BLaER1 treated with 17β-estradiol and CSF1 and Interleukin-3, amounts not matched to agents 10 nM and 100 nM (cell line): ENCODE data around the gene CACHD1.

ENCODE experiments used
- H3K27ac ChIP-seq, 11 experiments: shearing (Covaris generic); formaldehyde crosslinking; 2 replicates each; pipeline ENCODE4 v1.8.1; 2022
- H3K27me3 ChIP-seq, 11 experiments: shearing (Covaris generic); formaldehyde crosslinking; 2 replicates each; pipeline ENCODE4 v1.8.1; 2022
- H3K36me3 ChIP-seq, 11 experiments: shearing (Covaris generic); formaldehyde crosslinking; 2 replicates each; pipeline ENCODE4 v1.8.1; 2022
- H3K4me1 ChIP-seq, 10 experiments: shearing (Covaris generic); formaldehyde crosslinking; 2 replicates each; pipeline ENCODE4 v1.8.1; 2022
- H3K4me2 ChIP-seq, 11 experiments: shearing (Covaris generic); formaldehyde crosslinking; 2 replicates each; pipeline ENCODE4 v1.8.1; 2022
- H3K4me3 ChIP-seq, 10 experiments: shearing (Covaris generic); formaldehyde crosslinking; 2 replicates each; pipeline ENCODE4 v1.8.1; 2022
- H3K9ac ChIP-seq, 11 experiments: shearing (Covaris generic); formaldehyde crosslinking; 2 replicates each; pipeline ENCODE4 v1.8.1; 2022
- H3K9me3 ChIP-seq, 11 experiments: shearing (Covaris generic); formaldehyde crosslinking; replicated peaks in 1 of 11; 2 replicates each; pipeline ENCODE4 v1.8.1; 2022
- H4K20me1 ChIP-seq, 11 experiments: shearing (Covaris generic); formaldehyde crosslinking; 2 replicates each; pipeline ENCODE4 v1.8.1; 2022
- Cebpa-rat ChIP-seq, 11 experiments: shearing (Covaris generic); IDR thresholded peaks; 2 replicates each; pipeline ENCODE4 v1.8.1; 2022

The CACHD1 gene

GRCh38 chr1:64539289-64539688 lies 69.4 kb downstream of the CACHD1 start:
- Histone ChIP-seq H3K9ac (no peak overlapping the region), H3K4me1 (peaks cover 15 to 29% (median 24%) of the 10 kb centered on the region in 10 experiments), H3K36me3 (no peaks in the 10 kb centered on the region; a peak in 1 of 22 replicates), H3K9me3 (peaks cover 0 to 10% (median 0%) of the 10 kb centered on the region in 11 experiments; a peak in 5 of 22 replicates), H3K27ac (no peak overlapping the region), H3K4me3 (no peak overlapping the region), H4K20me1 (no peaks in the 10 kb centered on the region), H3K27me3 (no peaks in the 10 kb centered on the region), H3K4me2 (peak overlapping the region in 2 of 11 experiments; percentile 52 to 55; a peak in 2 of 22 replicates)
- no peak for TF ChIP-seq Cebpa-rat (IDR thresholded peaks at IDR 0.05)

- H3K4me1 ChIP-seq = peaks cover 15 to 35% (median 26%) of the 10 kb centered on the region in 10 experiments
- no peaks in the 10 kb centered on the region for H3K27me3 ChIP-seq
- H3K4me3 ChIP-seq = no peak overlapping the region
- H3K27ac ChIP-seq = peak overlapping the region in 7 of 11 experiments; percentile 56 to 78 (median 66); a peak in 13 of 22 replicates
- H3K9ac ChIP-seq = 0 out of 22 replicates have a peak overlapping the region, but pooled peaks of 1 of the 11 experiments have one; percentile 32
- no peak for TF ChIP-seq Cebpa-rat (IDR thresholded peaks at IDR 0.05)
- H3K9me3 ChIP-seq = peaks cover 0 to 10% (median 0%) of the 10 kb centered on the region in 11 experiments; a peak in 5 of 22 replicates
- no peaks in the 10 kb centered on the region; a peak in 1 of 22 replicates for H3K36me3 ChIP-seq
- H4K20me1 ChIP-seq = no peaks in the 10 kb centered on the region
- H3K4me2 ChIP-seq = peak overlapping the region; percentile 28 to 78 (median 67); a peak in 20 of 22 replicates
Observed at GRCh38 chr1:64539781-64540218, 69.9 kb downstream of the CACHD1 start.

- Histone ChIP-seq H3K4me3 (no peak overlapping the region), H4K20me1 (no peaks in the 10 kb centered on the region), H3K9me3 (peaks cover 0 to 10% (median 0%) of the 10 kb centered on the region in 11 experiments; a peak in 4 of 22 replicates), H3K9ac (peak overlapping the region in 8 of 11 experiments; percentile 1 to 52 (median 28); a peak in 10 of 22 replicates), H3K27me3 (no peaks in the 10 kb centered on the region), H3K36me3 (no peaks in the 10 kb centered on the region; a peak in 1 of 22 replicates), H3K4me2 (peak overlapping the region; percentile 28 to 78 (median 67)), H3K4me1 (peaks cover 17 to 40% (median 31%) of the 10 kb centered on the region in 10 experiments), H3K27ac (peak overlapping the region in 8 of 11 experiments; percentile 18 to 78 (median 64); a peak in 15 of 22 replicates)
- TF ChIP-seq Cebpa-rat (IDR thresholded peaks at IDR 0.05) = no peak
Observed at GRCh38 chr1:64540265-64540791, 70.4 kb downstream of the CACHD1 start.

GRCh38 chr1:64542118-64542517 lies 72.2 kb downstream of the CACHD1 start:
- Histone ChIP-seq H3K4me1 (peaks cover 17 to 50% (median 36%) of the 10 kb centered on the region in 10 experiments), H3K4me2 (no peak overlapping the region), H3K9ac (no peak overlapping the region), H3K4me3 (no peak overlapping the region), H3K27me3 (no peaks in the 10 kb centered on the region), H3K36me3 (no peaks in the 10 kb centered on the region; a peak in 1 of 22 replicates), H3K9me3 (peaks cover 0 to 10% (median 0%) of the 10 kb centered on the region in 11 experiments; a peak in 4 of 22 replicates), H4K20me1 (no peaks in the 10 kb centered on the region), H3K27ac (no peak overlapping the region)
- no peak for TF ChIP-seq Cebpa-rat (IDR thresholded peaks at IDR 0.05)

- H3K27me3 ChIP-seq = no peaks in the 10 kb centered on the region
- no peak overlapping the region for H3K9ac ChIP-seq
- H3K4me1 ChIP-seq = peaks cover 17 to 50% (median 36%) of the 10 kb centered on the region in 10 experiments
- H3K4me3 ChIP-seq = no peak overlapping the region
- no peaks in the 10 kb centered on the region for H4K20me1 ChIP-seq
- no peak overlapping the region for H3K27ac ChIP-seq
- no peaks in the 10 kb centered on the region; a peak in 1 of 22 replicates for H3K36me3 ChIP-seq
- TF ChIP-seq Cebpa-rat (IDR thresholded peaks at IDR 0.05) = no peak
- H3K4me2 ChIP-seq = 0 out of 22 replicates have a peak overlapping the region, but pooled peaks of 1 of the 11 experiments have one; percentile 45
- peaks cover 0 to 10% (median 0%) of the 10 kb centered on the region in 11 experiments; a peak in 4 of 22 replicates for H3K9me3 ChIP-seq
Observed at GRCh38 chr1:64543831-64544230, 73.9 kb downstream of the CACHD1 start.

- no peak for TF ChIP-seq Cebpa-rat (IDR thresholded peaks at IDR 0.05)
Observed at GRCh38 chr1:64545118-64545843, 75.4 kb downstream of the CACHD1 start.

GRCh38 chr1:64546013-64546412 lies 76.1 kb downstream of the CACHD1 start:
- Histone ChIP-seq H3K4me3 (no peak overlapping the region), H4K20me1 (no peaks in the 10 kb centered on the region), H3K9ac (no peak overlapping the region), H3K4me1 (peaks cover 8 to 43% (median 29%) of the 10 kb centered on the region in 10 experiments), H3K4me2 (no peak overlapping the region), H3K27me3 (no peaks in the 10 kb centered on the region), H3K36me3 (no peaks in the 10 kb centered on the region; a peak in 1 of 22 replicates), H3K9me3 (no peaks in the 10 kb centered on the region), H3K27ac (no peak overlapping the region)
- TF ChIP-seq Cebpa-rat (IDR thresholded peaks at IDR 0.05) = no peak

More at GRCh38 chr1:64545118-64545843, 75.4 kb downstream of the CACHD1 start:
- no peak overlapping the region for H3K27ac ChIP-seq
- H3K27me3 ChIP-seq = no peaks in the 10 kb centered on the region
- H3K9me3 ChIP-seq = 0 out of 22 replicates have a peak, but pooled peaks cover 0 to under 1% (median 0%) of the 10 kb centered on the region in 11 experiments
- H3K4me2 ChIP-seq = peak overlapping the region in 8 of 11 experiments; percentile 11 to 46 (median 32); a peak in 14 of 22 replicates
- no peak overlapping the region for H3K9ac ChIP-seq
- H3K4me1 ChIP-seq = peaks cover 14 to 43% (median 30%) of the 10 kb centered on the region in 10 experiments
- H3K36me3 ChIP-seq = no peaks in the 10 kb centered on the region; a peak in 1 of 22 replicates
- H3K4me3 ChIP-seq = no peak overlapping the region
- H4K20me1 ChIP-seq = no peaks in the 10 kb centered on the region

- H3K36me3 ChIP-seq = peaks cover 0 to 27% (median 15%) of the 10 kb centered on the region in 11 experiments; a peak in 12 of 22 replicates
- H3K27me3 ChIP-seq = no peaks in the 10 kb centered on the region
- no peak overlapping the region for H3K4me3 ChIP-seq
- H3K9me3 ChIP-seq = peaks cover 0 to 4% (median 0%) of the 10 kb centered on the region in 11 experiments; a peak in 1 of 22 replicates
- H4K20me1 ChIP-seq = no peaks in the 10 kb centered on the region
- H3K9ac ChIP-seq = no peak overlapping the region
- no peak for TF ChIP-seq Cebpa-rat (IDR thresholded peaks at IDR 0.05)
- H3K4me2 ChIP-seq = no peak overlapping the region
- H3K4me1 ChIP-seq = peaks cover 5 to 40% (median 30%) of the 10 kb centered on the region in 10 experiments; a peak in 18 of 20 replicates
- H3K27ac ChIP-seq = no peak overlapping the region
Observed at GRCh38 chr1:64549464-64550239, 79.7 kb downstream of the CACHD1 start.
